Measurements from ENCODE around the gene INO80.
"Not testable (repeated sequence)": the region's sequence is repeated elsewhere in the genome, so short reads cannot be mapped to it uniquely, and the experiment has no call there.

Gene INO80

GRCh38 chr15:40960151-40960885 lies 155.8 kb downstream of the INO80 start:
- no peak for DNase-seq

DNA sequence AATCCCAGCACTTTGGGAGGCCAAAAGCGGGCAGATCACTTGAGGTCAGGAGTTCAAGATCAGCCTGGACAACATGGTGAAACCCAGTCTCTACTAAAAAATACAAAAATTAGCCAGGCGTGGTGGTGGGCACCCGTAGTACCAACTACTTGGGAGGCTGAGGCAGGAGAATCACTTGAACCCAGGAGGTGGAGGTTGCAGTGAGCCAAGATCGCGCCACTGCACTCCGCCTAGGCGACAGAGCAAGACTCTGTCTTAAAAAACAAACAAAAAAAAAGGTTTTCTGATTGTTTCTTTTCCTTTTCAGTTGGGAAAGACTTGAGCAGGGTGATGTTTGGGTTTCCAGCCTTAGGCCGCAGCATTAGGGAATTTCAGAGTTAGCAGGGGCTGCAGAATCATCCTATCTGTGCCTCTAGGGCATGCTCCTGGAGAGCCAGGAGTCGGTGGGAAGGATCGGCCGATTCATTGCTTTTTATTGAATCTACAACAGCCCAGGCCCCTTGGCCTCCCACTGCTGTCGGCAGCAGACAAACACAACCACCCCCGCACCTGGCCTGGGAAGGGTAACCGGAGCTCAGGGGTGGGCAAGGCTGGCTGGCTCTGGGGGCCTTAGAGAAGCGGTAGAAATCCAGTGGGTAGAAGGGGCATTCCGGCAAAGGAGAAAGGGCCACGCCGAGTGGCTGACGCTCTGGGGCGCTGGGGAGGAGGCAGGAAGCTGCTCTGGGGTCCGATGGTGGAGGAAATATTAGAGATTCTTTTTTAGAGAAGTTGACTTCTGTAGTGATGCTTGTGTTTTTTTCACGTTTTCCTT lies 156.5 kb downstream of the INO80 start:
- DNase-seq, result no peak

GRCh38 chr15:40958723-40959122 lies 157.4 kb downstream of the INO80 start:
- no peak for DNase-seq

- no peak for DNase-seq
Measured at GRCh38 chr15:40958146-40958545, 157.9 kb downstream of the INO80 start.

DNA sequence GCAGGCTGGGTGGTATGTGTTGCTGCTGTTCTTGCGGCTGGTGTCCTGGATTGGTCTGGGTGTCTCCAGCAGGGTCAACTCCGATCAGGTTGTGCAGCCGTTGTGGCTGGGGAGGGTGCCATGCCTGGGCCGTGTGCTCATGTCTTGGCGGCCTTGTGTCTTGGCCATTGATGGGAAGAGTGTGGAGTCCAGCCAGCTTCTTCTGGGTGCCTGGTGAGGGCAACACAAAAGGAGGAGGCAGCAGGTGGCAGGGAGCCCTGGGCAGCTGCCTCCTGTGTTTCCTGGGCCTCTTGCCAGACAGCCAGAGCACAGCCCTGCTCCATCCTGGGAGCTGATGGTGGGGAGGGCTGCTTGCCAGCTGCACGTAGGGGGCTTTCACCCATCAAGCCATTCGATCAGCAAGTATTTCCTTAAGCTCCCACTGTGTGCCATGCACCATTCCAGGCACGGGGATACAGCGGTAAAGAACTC lies 158.5 kb downstream of the INO80 start:
- DNase-seq, result no peak

- DNase-seq, result no peak
Measured at GRCh38 chr15:40957041-40957555, 159.0 kb downstream of the INO80 start.

GRCh38 chr15:40956541-40956982 lies 159.5 kb downstream of the INO80 start:
- DNase-seq, result no peak

GRCh38 chr15:40955930-40956540 lies 160.0 kb downstream of the INO80 start:
- no peak for DNase-seq

DNA sequence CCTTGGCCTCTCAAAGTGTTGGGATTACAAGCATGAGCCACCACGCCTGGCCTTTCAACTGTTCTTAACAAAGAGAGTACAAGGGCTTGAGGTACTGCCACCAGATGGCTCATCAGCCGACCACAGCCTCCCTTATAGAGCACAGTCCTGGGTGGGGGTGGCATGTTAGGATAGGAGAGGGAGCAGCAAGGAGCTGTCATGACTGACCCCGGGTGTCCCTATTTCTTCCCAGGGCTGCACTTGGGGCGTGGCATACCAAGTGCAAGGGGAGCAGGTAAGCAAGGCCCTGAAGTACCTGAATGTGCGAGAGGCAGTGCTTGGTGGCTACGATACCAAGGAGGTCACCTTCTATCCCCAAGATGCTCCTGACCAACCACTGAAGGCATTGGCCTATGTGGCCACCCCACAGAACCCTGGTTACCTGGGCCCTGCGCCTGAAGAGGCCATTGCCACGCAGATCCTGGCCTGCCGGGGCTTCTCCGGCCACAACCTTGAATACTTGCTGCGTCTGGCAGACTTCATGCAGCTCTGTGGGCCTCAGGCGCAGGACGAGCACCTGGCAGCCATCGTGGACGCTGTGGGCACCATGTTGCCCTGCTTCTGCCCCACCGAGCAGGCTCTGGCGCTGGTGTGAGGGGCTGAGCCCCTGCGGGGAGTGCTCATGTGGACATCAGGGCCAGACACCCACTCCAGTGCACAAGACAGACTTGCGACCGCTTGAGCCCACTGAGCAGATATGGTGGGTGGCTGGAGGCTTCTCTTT lies 160.8 kb downstream of the INO80 start:
- DNase-seq, result no peak

DNA sequence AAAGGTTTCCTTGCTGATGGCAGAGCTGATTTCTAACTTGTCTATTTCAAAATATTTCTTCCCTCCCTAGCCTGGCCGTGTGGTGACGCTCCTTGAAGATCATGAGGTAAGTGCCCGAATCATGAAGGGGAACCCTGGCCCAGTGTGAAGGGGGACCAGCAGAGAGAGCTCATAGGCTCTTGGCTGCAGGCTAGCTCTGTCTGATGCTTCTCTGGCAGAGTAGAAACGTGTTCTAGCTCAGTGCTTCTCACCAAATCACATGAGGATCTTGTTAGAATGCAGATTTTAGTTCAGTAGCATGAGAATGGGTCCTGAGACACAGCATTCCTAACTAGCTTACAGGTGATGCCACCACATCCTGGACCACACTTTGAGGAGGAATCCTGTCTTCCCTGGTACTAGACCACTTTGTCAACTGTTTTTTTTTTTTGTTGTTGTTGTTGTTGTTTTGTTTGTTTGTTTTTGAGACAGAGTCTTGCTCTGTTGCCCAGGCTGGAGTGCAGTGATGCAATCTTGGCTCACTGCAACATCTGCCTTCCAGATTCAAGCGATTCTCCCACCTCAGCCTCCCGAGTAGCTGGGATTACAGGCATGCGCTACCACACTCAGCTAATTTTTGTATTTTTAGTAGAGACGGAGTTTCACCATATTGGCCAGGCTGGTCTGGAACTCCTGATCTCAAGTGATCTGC lies 161.8 kb downstream of the INO80 start:
- DNase-seq, result not testable (repeated sequence)

- DNase-seq, result no peak
Measured at GRCh38 chr15:40953713-40954074, 162.4 kb downstream of the INO80 start.

GRCh38 chr15:40952901-40953712 lies 163.0 kb downstream of the INO80 start, which contains the start of gene CHAC1:
Gene CHAC1 (plus strand): TSS chr15:40953471. CDS start chr15:40953584, 113 bp downstream.
- peak; percentile 97 for DNase-seq

GRCh38 chr15:40952301-40952900 lies 163.7 kb downstream of the INO80 start:
- DNase-seq, result no peak

GRCh38 chr15:40951764-40952163 lies 164.3 kb downstream of the INO80 start:
- DNase-seq, result no peak

- DNase-seq, result no peak
Measured at GRCh38 chr15:40949756-40950207, 166.3 kb downstream of the INO80 start.

GRCh38 chr15:40948706-40949473 lies 167.2 kb downstream of the INO80 start:
- DNase-seq, result no peak

DNA sequence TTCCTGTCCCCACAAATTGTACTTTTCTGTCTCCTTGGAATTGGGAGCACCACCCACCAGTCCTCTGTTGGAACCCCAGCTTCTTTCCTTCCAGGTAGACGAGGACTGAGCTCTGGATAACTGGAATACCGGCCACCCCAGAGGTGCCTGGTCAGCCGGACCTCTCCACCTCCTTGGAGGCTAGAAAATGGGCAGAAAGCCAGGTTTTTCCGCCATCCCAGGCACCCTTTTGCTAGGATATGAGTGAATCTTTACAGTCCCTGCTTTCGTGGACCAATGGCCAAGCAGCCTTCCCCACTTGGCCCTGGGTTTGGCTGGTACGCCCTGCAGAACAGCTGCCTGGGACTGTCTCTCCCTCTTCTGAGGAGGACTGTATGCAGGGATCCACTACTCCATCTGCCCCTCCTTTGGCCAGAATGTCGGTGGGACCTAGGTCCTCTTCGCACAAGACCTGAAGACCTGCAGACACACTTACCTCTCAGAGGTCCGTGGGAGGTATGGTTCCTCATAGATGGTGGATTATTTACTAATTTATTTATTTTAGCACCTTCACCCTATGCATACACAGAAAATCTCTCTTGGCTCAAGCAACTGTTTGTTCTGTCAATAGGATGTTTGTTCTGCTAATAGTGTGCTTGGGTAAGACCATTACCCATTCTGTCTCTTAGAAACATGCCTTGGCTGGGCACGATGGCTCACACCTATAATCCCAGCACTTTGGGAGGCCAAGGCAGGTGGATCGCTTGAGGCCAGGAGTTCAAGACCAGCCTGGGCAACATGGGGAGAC lies 171.4 kb downstream of the INO80 start:
- no peak for DNase-seq

- DNase-seq, result no peak
Measured at GRCh38 chr15:40943764-40944365, 172.2 kb downstream of the INO80 start.

Measured in CD4-positive, alpha-beta T cell treated with Interleukin-10 for 1 hour (primary cell).